Amniotic epithelial cell (primary cell): ENCODE measurements around the gene TMED1.
"Not testable (repeated sequence)": the region's sequence is repeated elsewhere in the genome, so short reads cannot be mapped to it uniquely, and the experiment has no call there.

ENCODE experiments used
- DNase-seq: peaks from one replicate; pipeline ENCODE4 v3.0.0-alpha.2; 2010; ENCODE audit warnings: low read depth

Gene TMED1, protein sequence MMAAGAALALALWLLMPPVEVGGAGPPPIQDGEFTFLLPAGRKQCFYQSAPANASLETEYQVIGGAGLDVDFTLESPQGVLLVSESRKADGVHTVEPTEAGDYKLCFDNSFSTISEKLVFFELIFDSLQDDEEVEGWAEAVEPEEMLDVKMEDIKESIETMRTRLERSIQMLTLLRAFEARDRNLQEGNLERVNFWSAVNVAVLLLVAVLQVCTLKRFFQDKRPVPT

DNA sequence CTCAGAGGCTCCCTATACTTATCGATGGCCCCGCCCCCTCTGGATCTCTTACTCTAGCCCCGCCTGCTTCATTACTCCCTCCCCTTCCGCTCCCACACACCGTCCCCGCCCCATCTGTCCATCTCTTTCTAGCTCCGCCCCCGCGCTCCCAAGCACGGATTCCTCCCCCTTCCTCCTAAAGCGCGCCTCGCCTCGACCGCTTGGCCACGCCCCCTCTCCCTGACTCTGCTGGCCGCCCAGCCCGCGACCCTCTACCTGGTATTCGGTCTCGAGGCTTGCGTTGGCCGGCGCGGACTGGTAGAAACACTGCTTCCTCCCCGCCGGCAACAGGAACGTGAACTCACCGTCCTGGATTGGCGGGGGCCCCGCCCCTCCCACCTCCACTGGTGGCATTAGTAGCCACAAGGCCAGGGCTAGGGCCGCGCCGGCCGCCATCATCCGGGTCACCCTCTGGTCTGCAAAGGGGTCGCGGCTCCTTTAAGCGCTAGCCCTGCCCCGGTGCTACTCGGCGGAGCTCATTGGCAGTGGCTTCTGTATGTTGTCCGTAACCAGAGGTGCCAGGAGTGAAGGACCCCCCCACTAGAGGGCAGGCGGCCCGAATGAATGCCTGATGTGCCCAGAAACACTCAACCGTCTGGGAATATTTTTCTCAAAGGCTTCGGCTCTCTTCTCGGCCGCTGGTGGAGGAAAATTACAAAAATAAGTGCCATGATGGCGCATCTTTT, at the start of gene TMED1:
TSS of gene TMED1 (minus strand) at position 459 of the 725 bp plus-strand sequence. CDS start at position 438, 21 bp downstream.
- peak; percentile 99 for DNase-seq

DNA sequence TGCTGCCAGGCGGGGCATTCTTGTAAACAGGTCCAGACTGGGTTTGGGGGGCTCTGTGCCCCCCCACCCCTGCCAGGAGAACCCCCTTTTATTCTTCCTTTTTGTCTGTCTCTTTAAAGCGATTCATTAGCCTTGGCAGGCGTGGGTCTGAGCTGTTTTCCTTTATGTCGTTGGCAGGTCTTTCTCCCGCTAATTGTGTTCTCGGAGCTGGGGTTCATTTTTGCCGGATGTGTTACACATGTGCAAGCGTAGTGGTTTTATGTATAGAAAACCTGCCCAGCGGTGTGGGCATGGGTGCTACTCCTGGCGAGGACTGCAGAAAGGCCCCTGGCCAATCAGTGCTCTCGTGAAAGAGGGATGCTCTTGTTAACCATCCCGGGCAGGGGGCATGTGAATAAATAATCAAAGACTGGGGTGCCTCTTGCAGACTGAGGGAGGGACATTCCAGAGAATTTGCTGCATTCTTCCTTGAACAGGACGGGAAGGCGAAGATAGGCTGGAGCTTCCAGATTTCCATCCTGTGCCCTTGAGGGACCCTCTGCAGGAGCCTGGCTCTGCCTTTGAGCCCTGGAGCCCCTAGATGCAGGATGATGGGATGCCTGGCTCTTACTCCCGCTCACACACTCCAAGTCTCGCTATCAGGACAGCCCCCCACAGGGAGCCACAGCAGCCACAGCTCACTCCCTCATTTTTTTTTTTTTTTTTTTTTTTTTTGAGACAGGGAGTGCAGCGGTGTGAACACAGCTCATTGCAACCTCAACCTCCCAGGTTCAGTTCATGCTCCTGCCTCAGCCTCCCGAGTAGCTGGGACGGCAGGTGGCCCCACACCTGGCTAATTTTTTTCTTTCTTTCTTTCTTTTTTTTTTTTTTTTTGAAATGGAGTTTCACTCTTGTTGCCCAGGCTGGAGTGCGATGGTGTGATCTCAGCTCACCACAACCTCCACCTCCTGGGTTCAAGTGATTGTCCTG, 49.5 kb upstream of the TMED1 start:
- DNase-seq = no peak

DNA sequence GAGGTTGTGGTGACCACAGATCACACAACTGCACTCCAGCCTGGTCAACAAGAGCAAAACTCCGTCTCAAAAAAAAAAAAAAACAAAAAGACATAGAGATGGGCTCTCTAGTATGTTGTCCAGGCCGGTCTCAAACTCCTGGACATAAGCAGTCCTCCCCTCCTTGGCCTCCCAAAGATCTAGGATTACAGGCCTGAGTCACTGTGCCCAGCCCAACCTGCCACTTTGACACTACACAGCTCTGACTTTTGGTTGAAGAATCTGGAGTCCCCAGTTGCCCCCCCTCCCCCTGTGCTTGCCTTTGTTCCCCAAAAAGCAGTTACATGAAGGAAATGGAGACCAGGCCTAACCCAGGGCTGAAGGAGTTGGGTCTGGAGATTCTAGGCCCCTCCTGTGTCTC, 48.3 kb upstream of the TMED1 start:
- peak; percentile 73 for DNase-seq

DNA sequence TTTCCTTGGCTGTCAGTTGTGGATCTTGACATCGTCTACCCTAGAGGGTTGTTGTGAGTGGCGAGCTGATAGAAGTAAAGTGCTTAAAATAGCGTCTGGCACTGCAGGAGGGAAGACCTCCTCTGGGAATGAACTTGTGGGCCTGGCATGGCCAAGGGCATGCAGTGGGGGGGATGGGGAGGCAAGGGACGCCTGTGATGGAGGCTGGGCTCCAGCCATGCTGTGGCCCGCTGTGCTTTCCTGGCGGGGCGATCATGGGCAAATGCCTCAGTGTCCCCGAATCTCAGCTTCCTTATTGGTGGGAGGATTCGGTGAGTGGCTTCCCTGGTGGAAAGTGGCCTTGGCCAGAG, 46.1 kb upstream of the TMED1 start:
- no peak for DNase-seq

DNA sequence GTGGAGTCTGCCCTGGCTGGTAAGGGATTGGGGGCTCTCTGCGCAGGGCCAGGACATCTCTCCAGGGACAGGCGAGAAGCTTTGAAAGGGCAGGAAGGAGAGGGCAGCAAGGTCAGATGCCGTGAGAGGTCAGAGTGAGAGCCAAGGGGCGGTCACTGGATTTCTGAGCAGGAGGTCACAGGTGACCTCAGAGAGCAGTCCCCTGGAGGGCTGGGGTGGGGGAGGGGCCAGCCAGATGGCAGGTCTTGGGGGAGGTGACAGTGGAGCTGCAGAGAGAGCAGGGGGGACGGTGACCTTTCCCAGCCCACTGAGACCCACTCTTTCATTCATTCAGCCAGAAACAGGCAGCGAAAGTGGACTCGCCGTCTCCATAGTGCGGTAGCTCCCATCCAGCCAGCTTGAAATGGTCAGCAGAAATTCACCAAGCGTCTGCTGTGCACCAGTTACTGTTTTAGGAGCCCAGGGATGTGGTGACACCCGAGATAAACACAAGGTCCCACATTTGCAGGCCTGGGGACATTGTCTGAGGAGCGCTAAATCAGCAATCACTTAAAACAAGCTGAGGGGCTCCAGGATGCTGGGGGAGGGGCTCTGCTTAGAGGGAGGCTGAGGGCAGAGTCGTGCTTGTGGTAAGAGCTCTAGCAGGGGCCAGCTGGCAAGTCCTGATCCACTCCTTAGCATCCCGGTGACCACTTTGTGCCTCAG, 45.5 kb upstream of the TMED1 start:
- DNase-seq = no peak

DNA sequence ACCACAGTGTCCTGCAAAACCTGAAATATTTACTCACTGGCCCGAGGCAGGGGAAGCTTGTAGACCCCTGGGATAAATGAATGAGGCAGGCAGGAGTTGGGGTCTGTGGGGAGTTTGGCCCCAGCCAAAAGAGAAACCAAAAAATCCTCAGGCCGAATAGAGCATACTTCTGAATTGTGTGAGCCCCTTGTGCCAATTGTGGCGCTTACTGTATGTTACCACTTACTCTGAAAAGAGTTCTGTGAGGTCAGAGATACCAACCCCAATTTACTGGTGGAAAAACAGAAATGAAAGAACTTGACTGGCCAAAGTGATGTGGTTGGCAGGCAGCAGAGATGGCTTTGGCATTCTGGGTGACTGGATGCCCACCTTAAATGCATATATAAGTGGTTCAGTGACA, 42.2 kb upstream of the TMED1 start:
- no peak for DNase-seq

DNA sequence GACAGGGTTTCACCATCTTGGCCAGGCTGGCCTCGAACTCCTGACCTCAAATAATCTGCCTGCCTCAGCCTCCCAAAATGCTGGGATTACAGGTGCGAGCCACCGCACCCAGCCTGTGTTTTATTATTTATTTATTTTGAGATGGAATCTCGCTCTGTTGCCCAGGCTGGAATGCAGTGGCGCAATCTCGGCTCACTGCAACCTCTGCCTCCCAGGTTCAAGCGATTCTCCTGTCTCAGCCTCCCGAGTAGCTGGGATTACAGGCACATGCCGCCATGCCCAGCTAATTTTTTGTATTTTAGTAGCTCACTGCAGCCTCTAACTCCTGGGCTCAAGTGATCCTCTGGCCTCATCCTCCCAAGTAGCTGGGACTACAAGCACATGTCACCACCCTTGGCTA, 41.6 kb upstream of the TMED1 start:
- not testable (repeated sequence) for DNase-seq

DNA sequence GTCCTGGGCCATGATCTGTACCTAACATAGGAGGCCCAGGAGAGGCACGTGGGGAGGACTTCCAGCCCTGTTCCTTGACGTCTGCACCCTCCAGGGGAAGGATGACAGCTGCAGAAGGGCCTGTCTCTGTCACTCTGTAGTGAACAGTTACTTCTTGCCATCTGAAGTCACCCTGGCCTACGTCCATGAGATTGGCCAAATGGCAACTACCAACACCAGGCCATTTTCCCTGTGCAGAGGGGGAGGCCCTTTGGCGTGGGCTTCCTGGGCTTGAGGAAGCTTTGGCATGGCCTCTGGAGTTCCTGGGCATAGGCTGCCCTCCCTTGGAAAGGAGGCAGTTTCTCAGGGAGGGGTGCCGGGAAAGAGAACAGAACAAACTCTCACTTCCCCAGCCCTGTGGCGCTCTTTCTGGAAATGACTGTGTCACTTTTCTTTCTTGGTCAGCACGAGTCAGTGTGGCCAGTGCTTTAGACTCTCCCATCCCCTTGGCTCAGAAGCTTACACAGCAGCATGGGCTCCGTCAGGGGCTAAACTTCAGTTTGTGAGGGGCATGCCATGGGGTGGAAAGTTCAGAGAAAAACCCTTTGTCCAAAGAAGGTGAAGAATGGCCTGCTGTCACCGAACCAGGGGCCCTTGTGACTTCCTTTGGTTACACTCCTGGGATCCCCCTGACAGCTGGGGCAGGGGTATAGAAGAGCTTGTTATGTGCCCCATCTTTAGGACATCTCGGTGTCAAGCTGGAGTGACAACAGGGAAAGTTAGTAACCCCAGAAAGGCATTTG, 40.6 kb upstream of the TMED1 start:
- no peak for DNase-seq

DNA sequence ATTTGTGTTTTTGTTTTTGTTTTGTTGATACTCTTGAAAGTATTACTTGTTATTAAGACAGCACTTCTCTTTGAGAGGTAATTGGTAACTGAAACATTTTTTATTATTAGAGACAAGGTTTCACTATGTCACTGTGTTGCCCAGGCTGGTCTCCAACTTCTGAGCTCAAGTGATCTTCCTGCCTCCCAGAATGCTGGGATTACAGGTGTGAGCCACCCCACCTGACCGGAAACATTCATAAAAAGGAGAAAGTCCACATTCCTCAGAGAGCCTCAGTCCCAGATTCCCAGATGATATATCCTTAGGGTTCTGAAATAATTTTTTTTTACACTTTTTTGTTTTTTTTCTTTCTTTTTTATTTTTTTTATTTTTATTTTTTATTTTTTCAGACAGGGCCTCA, 38.0 kb upstream of the TMED1 start:
- no peak for DNase-seq

DNA sequence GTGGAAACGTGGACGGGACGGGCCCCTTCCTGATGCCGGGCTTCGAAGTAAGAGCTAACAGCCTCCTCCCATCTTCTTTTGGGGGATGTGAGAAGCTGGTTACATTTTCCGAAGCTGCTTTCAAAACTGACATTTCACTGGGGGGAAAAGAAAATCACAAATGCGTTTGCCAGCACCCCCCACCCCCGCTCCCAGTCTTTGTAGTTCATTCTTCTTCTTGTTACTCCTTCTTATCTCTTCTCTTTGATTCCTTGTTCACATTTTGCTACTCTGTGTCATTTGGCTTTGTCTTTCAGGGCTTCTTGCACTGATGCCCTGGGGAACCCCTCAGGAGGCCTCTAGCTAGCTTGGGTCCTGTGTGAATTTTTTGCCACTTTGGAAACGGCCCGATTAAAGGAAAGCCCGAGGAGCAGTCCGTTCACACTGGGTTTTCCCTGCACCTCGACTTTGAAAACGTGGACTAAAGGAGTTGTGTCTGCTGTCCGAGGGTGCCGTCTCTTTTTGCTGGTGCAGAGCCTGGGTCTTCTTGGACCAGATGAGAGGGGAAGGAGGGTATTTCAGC, 36.6 kb upstream of the TMED1 start:
- DNase-seq = no peak

DNA sequence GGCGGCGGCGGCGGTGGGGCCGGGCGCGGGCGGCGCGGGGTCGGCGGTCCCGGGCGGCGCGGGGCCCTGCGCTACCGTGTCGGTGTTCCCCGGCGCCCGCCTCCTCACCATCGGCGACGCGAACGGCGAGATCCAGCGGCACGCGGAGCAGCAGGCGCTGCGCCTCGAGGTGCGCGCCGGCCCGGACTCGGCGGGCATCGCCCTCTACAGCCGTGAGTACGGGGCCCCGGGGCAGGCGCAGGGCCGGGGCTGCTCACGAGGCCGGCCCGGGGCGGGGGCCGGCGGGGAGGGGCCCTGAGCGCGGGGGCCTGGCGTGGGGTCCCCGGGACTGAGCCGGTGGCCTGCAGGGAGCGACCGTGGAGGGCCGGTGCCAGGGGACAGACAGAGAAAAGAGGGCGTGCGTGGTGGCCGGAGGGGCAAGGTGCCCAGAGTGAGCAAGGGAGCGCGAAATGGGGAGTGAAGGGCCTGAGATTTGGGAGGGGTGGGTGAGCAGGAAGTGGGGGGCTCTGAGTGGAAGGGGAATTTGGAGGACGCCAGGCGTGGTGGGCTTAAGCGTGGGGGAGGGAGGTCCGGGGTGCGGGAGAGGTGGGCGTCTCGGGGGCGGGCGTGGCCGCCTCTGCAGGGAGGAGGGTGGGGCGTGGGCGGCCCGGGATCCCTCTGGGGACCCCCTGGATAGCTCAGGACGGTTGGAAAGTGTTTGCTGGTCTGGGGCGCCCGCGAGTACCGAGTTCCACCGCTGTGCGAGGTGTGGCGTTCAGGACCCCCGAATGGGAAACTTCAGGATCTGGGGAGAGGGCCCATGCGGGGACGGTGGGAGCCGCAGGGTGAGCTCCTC, 35.9 kb upstream of the TMED1 start:
- DNase-seq = no peak

DNA sequence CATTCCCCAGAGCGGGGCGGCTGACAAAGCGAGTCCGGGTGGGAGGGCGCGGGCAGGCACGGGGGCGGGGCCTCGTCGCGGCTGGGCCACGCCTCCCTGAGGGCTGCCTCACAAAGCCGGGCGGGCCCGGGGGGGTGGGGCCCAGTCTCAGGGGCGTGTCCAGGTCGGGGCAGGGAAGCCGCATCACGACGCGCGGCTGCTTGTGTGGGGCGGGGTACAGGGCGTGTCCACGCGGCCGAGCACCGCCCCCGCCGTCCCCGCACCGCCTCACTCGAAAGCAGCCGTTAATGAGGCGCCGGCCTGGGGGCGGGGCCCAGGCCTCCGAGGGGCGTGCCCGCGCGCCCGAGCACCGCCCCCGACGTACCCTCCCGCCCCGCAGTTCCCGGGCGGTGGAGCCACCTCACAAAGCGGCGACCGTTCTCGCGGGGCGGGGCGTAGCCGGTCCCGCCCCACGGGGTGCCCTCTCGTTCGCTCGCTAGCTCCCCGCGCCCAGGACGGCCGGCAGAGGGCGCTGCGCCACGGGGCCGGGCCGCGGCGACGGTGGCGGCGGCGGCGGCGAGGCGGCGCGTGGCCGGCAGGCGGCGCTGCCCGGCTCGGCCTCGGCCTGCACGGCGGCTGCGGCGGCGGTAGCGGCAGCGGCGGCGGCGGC, 35.1 kb upstream of the TMED1 start, which contains the start of gene CARM1:
TSS of gene CARM1 (plus strand) at position 599 of the 649 bp plus-strand sequence. CDS start 150 bp downstream, outside the sequence.
- DNase-seq = peak; percentile 94

DNA sequence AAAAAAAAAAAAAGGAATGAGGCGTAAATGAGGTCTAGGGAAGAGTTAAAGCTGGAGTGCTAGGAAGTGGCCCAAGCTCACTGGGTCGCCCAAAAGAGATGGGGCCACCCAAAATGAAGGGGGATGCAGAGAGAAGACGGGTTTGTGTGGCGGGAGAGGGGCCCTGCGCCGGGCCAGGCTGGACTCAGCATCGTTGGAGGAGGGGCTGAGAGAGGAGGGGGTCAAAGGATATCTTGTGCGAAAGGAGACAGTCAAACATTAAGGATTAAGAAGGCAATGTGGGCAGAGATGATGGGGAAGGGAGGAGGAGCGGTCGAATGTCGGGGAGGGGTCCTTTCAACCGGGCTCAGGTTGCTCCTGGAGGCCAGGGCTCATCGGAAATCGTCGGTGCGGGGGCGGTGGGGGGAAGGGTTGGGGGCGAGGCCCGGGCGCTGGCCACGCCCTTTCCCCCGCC, 34.5 kb upstream of the TMED1 start:
- no peak for DNase-seq

DNA sequence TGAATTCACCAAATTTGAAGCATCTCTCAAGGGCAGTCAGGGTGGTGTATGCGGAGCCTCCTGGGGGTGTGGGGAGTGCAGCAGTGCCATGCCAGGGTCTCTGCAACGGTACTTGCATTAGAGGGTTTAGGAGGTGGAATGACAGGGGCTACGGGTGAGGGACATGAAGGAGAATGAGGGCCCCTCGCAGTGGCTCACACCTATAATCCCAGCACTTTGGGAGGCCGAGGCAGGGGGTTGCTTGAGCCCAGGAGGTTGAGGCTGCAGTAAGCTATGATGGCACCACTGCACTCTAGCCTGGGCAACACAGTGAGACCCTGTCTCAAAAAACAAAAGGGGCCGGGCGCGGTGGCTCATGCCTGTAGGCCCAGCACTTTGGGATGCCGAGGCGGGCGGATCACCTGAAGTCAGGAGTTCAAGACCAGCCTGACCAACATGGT, 33.9 kb upstream of the TMED1 start:
- not testable (repeated sequence) for DNase-seq

DNA sequence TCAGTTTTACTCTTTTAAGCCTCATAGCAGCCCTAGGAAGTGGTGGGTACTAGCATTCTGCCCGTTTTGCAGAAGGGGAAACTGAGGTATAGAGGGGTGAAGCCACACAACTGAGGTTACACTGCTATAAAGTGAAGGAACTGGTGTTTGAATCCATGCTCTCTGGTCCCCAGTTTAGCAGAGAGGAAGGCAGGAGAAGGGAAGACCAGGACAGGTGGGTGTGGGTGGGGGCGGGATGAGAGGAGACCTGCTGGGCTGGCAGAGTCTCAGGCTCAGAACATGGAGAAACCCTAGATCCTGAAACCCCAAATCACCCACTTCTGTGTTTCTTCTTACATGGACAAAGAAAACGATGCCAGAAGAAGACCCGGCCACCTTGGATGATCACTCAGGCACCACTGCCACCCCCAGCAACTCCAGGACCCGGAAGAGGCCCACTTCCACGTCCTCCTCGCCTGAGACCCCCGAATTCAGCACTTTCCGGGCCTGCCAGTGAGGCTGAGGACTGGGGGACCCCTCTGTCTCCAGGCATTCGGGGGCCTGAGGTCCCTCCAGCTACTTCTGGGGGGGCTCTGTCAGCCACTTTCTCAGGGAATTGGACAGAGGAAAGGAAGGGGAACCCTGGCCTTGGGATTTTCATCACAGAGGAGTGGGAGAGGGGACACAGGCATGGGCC, 33.0 kb upstream of the TMED1 start:
- no peak for DNase-seq

DNA sequence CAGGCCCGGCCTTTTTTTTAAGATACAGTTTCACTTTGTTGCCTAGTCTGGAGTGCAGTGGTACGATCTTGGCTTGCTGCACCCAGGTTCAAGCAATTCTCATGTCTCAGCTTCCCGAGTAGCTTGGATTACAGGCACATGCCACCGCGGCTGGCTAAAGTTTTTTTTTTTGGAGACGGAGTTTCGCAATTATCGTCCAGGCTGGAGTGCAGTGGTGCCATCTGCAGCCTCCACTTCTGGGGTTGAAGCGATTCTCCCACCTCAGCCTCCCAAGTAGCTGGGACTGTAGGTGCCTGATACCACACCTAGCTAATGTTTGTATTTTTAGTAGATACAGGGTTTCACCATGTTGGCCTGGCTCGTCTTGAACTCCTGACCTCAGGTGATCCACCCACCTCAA, 30.5 kb upstream of the TMED1 start:
- DNase-seq = no peak

DNA sequence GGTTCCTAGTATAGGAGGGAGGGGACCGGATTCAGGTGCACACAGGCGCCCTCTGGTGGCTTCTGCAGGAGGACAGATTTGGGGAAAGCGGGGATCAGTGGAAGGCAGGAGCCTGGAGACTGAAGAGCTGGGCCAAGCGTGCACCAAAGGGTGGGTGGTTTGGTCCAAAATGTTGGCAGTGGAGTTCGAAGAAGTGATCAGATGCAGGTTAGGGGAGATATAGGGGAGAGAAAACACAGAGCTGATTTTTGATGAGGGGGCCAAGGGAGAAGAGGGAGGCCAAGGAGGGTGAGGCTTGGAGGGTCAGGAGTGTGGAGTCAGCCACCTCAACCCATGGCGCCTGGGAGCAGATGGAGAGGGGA, 28.5 kb upstream of the TMED1 start:
- DNase-seq = peak; percentile 54

DNA sequence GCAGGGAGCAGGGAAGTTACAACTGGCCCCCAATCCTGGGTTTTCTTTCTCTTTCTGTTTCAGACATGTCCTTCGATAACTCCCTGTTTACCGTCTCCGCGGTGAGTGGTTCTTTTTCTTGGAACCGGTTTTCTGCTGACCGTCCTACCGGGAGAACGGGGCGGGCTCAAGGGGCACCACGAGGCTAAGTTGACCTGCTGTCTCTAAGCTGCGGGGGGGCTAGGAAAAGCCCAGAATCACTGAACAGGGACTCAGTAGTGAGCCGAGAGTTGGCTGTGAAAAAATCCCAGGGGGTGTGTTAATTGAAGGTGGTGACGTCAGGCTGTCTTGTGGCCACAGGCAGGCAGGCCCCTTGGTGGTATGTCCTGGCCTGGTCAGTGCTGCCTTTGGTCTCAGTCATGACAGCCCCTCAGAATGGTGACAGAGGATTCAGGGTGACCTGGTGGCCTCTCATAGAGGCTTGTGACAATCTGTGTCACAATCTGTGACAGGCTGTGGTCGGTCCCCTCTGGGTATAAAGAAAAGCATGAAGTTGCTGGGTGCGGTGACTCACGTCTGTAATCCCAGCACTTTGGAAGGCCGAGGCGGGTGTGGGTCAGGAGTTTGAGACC, 27.2 kb upstream of the TMED1 start:
- no peak for DNase-seq
